K562 (cell line): ENCODE measurements around the gene ULK1. TPM values are rescaled to one million over a fixed set of nuclear protein-coding genes. Genes with fewer than 3 reads are reported as not detected.

ENCODE experiments used
- ARID4B ChIP-seq: sonication (generic); formaldehyde crosslinking; IDR thresholded peaks from 2 replicates; pipeline ENCODE4 v1.8.0; 2022; ENCODE audit warnings: mild to moderate bottlenecking, missing genetic modification reagents
- CBFB ChIP-seq: sonication (generic); formaldehyde crosslinking; IDR thresholded peaks from 2 replicates; pipeline ENCODE4 v1.4.0; 2020; ENCODE audit warnings: mild to moderate bottlenecking, missing genetic modification reagents
- ILK ChIP-seq: fragments of 450-650 bp; IDR thresholded peaks from 2 replicates; pipeline ENCODE4 v1.6.1; 2016; ENCODE audit warnings: missing genetic modification characterization, low read depth, mild to moderate bottlenecking, missing compliant biosample characterization, moderate library complexity, borderline replicate concordance
- IRF1 ChIP-seq: sonication (generic); formaldehyde crosslinking; IDR thresholded peaks from 2 replicates; pipeline ENCODE4 v1.8.0; 2022; ENCODE audit warnings: missing genetic modification reagents, mild to moderate bottlenecking, borderline replicate concordance
- KHSRP ChIP-seq: fragments of 450-650 bp; IDR thresholded peaks from 2 replicates; pipeline ENCODE4 v1.6.1; 2017
- MLLT1 ChIP-seq, 2 experiments: fragments of 450-650 bp; IDR thresholded peaks; 2 replicates each; pipeline ENCODE4 v1.6.1; 2016
- NEUROD1 ChIP-seq: fragments of 150-350 bp; IDR thresholded peaks from 2 replicates; pipeline ENCODE4 v1.6.1; 2014; ENCODE audit warnings: borderline replicate concordance, low read length, low read depth; ENCODE audit not compliant: partially characterized antibody
- PCBP1 ChIP-seq: fragments of 200-400 bp; formaldehyde crosslinking; IDR thresholded peaks from 2 replicates; pipeline ENCODE4 v1.6.1; 2018; ENCODE audit warnings: mild to moderate bottlenecking, low read depth, low read length; ENCODE audit not compliant: poor library complexity, severe bottlenecking
- POLR2AphosphoS5 ChIP-seq: IDR thresholded peaks from 2 replicates; pipeline ENCODE4 v1.6.1; 2011; ENCODE audit warnings: mild to moderate bottlenecking, low read depth, low read length, moderate library complexity; ENCODE audit not compliant: control insufficient read depth, insufficient read depth
- POLR2H ChIP-seq: IDR thresholded peaks from 2 replicates; pipeline ENCODE4 v1.6.1; 2016; ENCODE audit warnings: missing genetic modification characterization, low read depth, mild to moderate bottlenecking, control low read depth, missing compliant biosample characterization, moderate library complexity
- SAFB ChIP-seq: fragments of 200-400 bp; formaldehyde crosslinking; IDR thresholded peaks from 2 replicates; pipeline ENCODE4 v1.6.1; 2017; ENCODE audit warnings: low read depth, low read length, borderline replicate concordance
- TAF9B ChIP-seq: fragments of 450-650 bp; IDR thresholded peaks from 2 replicates; pipeline ENCODE4 v1.6.1; 2018; ENCODE audit warnings: mild to moderate bottlenecking; ENCODE audit not compliant: partially characterized antibody
- THAP12 ChIP-seq: fragments of 250-450 bp; sonication (Bioruptor Pico); IDR thresholded peaks from 2 replicates; pipeline ENCODE4 v1.9.0; 2021; ENCODE audit warnings: mild to moderate bottlenecking, inconsistent platforms
- ZNF740 ChIP-seq, 3 experiments: fragments of 200-800 bp in 1 of 3; sonication (Bioruptor generic) in 1 of 3; sonication (generic) in 1 of 3; formaldehyde crosslinking in 1 of 3; IDR thresholded peaks; 2 replicates each; pipeline versions ENCODE4 v1.6.1 to v1.8.0; 2016 to 2022; ENCODE audit warnings: mild to moderate bottlenecking in 2 of 3, missing compliant biosample characterization in 2 of 3, missing genetic modification characterization in 2 of 3, missing genetic modification reagents in 1 of 3
- polyA plus RNA-seq, 8 experiments: library from polyadenylated mRNA; depleted of rRNA in 4 of 8; stranded (reverse) in 5 of 8; unstranded in 3 of 8; fragments of >200 nt; fragmentation: Nextera tagmentation in 2 of 8; fragmentation: Illumina TruSeq in 1 of 8; extraction: Ambion mirVana in 2 of 8; extraction: Trizol in 1 of 8; gene quantifications; 2 replicates each; pipeline versions ENCODE4 v1.2.1 to v1.2.3, GENCODE V29; 2011 to 2014; ENCODE audit warnings: inconsistent platforms in 1 of 8, missing spikeins in 1 of 8
- total RNA-seq, 7 experiments: library from RNA; depleted of rRNA in 6 of 7; stranded (reverse); fragments of >200 nt in 6 of 7; fragmentation: Illumina TruSeq in 2 of 7; extraction: Trizol in 2 of 7; gene quantifications; 2 replicates each; pipeline versions ENCODE4 v1.2.1 to v1.2.3, GENCODE V29; 2011 to 2021; ENCODE audit warnings: low replicate concordance in 1 of 7

The ULK1 gene
- total and polyA plus RNA-seq, 9 of the 15 experiments (the other 6 are each of a cell fraction or from before 2014, with no cell fraction given): 0.15 to 29.4 (median 2.5) TPM

GRCh38 chr12:131860472-131861260 lies 33.8 kb upstream of the ULK1 start (continued):
- TF ChIP-seq ILK (tag) (no peak), TAF9B (peak; percentile 83), PCBP1 (no peak), KHSRP (no peak), POLR2H (tag) (peak; percentile 76), SAFB (no peak), MLLT1 (IDR thresholded peaks at IDR 0.05) (peak in 1 of 2 experiments; percentile 55; a peak in 1 of 4 replicates), ZNF740 (CRISPR knock-in tag; IDR thresholded peaks at IDR 0.05) (no peak), ZNF740 (tag; IDR thresholded peaks at IDR 0.05) (peak in 1 of 2 experiments; percentile 64; a peak in 2 of 4 replicates), CBFB (CRISPR knock-in tag) (peak; percentile 50; the same call in 1 of the 2 replicates), THAP12 (CRISPR knock-in tag) (no peak), ARID4B (CRISPR knock-in tag) (no peak), NEUROD1 (peak; percentile 53), IRF1 (no peak), POLR2AphosphoS5 (0 out of 2 replicates have a peak, but pooled peaks have one; percentile 27)
